ENCODE measurements around the gene APLN. TPM values are rescaled to one million over a fixed set of nuclear protein-coding genes. Genes with fewer than 3 reads are reported as not detected.

The APLN gene
- total and polyA plus RNA-seq, 2 donors (not counting 1 experiment from before 2014, with no cell fraction given), result 0.17 to 2.4 TPM

GRCh38 chrX:129600981-129601424 is 53.8 kb downstream of the APLN start:
- no peaks in the 10 kb centered on the region for H3K36me3 ChIP-seq (ENCODE audit: control insufficient read depth, insufficient read depth, low read length)
- H3K4me2 ChIP-seq (ENCODE audit: extremely low read depth, insufficient read depth, low read length), result no peak overlapping the region
- no peaks in the 10 kb centered on the region for H3K9me3 ChIP-seq (ENCODE audit: control insufficient read depth, insufficient read depth, low read depth, low read length)
- no peaks in the 10 kb centered on the region for H3K4me1 ChIP-seq (ENCODE audit: control insufficient read depth, extremely low read depth, insufficient read depth, low read length)
- peak; percentile 40 to 59 for TF ChIP-seq CTCF (conservative IDR thresholded peaks at IDR 0.05 in 1 of 2, IDR thresholded peaks at IDR 0.05 in 1 of 2; ENCODE audit: low read depth in 1 of 2, low read length in 2 of 2)
- TF ChIP-seq EZH2 (IDR thresholded peaks at IDR 0.05; ENCODE audit: low read length, missing control alignments), result no peak
- no peak overlapping the region for H3K9ac ChIP-seq (ENCODE audit: insufficient read depth, low read length)
- H3K79me2 ChIP-seq (ENCODE audit: control insufficient read depth, insufficient read depth, low read length), result no peaks in the 10 kb centered on the region
- no peak overlapping the region for H2AFZ ChIP-seq (ENCODE audit: low read length)
- no peaks in the 10 kb centered on the region for H3K27me3 ChIP-seq (ENCODE audit: control insufficient read depth, insufficient read depth, low read length)
- DNase-seq (ENCODE audit: low read depth in 2 of 2), result peak; percentile 15
- no peaks in the 10 kb centered on the region for H4K20me1 ChIP-seq (ENCODE audit: control insufficient read depth, extremely low read depth, insufficient read depth, low read length)
- no peak overlapping the region for H3K4me3 ChIP-seq (replicated peaks in 1 of 4; ENCODE audit: control extremely low read depth in 1 of 4, insufficient read depth in 1 of 4, low read depth in 3 of 4, low read length in 4 of 4)
- no peak overlapping the region for H3K27ac ChIP-seq (ENCODE audit: insufficient read depth, low read length)

- no peaks in the 10 kb centered on the region for H3K4me1 ChIP-seq (ENCODE audit: control insufficient read depth, extremely low read depth, insufficient read depth, low read length)
- no peaks in the 10 kb centered on the region for H4K20me1 ChIP-seq (ENCODE audit: control insufficient read depth, extremely low read depth, insufficient read depth, low read length)
- no peak overlapping the region for H3K4me3 ChIP-seq (replicated peaks in 1 of 4; ENCODE audit: control extremely low read depth in 1 of 4, insufficient read depth in 1 of 4, low read depth in 3 of 4, low read length in 4 of 4)
- H3K4me2 ChIP-seq (ENCODE audit: extremely low read depth, insufficient read depth, low read length), result no peak overlapping the region
- no peak overlapping the region for H3K27ac ChIP-seq (ENCODE audit: insufficient read depth, low read length)
- no peak overlapping the region for H2AFZ ChIP-seq (ENCODE audit: low read length)
- H3K36me3 ChIP-seq (ENCODE audit: control insufficient read depth, insufficient read depth, low read length), result no peaks in the 10 kb centered on the region
- no peak overlapping the region for H3K9ac ChIP-seq (ENCODE audit: insufficient read depth, low read length)
- DNase-seq (ENCODE audit: low read depth in 2 of 2), result no peak
- H3K79me2 ChIP-seq (ENCODE audit: control insufficient read depth, insufficient read depth, low read length), result no peaks in the 10 kb centered on the region
- TF ChIP-seq EZH2 (IDR thresholded peaks at IDR 0.05; ENCODE audit: low read length, missing control alignments) (no peak), CTCF (conservative IDR thresholded peaks at IDR 0.05 in 1 of 2, IDR thresholded peaks at IDR 0.05 in 1 of 2; ENCODE audit: low read depth in 1 of 2, low read length in 2 of 2) (no peak)
- H3K27me3 ChIP-seq (ENCODE audit: control insufficient read depth, insufficient read depth, low read length), result no peaks in the 10 kb centered on the region
- H3K9me3 ChIP-seq (ENCODE audit: control insufficient read depth, insufficient read depth, low read depth, low read length), result no peaks in the 10 kb centered on the region
Observed at GRCh38 chrX:129599996-129600395, 54.8 kb downstream of the APLN start.

GRCh38 chrX:129599499-129599898 is 55.3 kb downstream of the APLN start:
- no peaks in the 10 kb centered on the region for H4K20me1 ChIP-seq (ENCODE audit: control insufficient read depth, extremely low read depth, insufficient read depth, low read length)
- H3K27me3 ChIP-seq (ENCODE audit: control insufficient read depth, insufficient read depth, low read length), result no peaks in the 10 kb centered on the region
- DNase-seq (ENCODE audit: low read depth in 2 of 2), result no peak
- H3K4me1 ChIP-seq (ENCODE audit: control insufficient read depth, extremely low read depth, insufficient read depth, low read length), result no peaks in the 10 kb centered on the region
- no peak overlapping the region for H3K4me2 ChIP-seq (ENCODE audit: extremely low read depth, insufficient read depth, low read length)
- no peaks in the 10 kb centered on the region for H3K79me2 ChIP-seq (ENCODE audit: control insufficient read depth, insufficient read depth, low read length)
- no peak overlapping the region for H3K9ac ChIP-seq (ENCODE audit: insufficient read depth, low read length)
- TF ChIP-seq CTCF (conservative IDR thresholded peaks at IDR 0.05 in 1 of 2, IDR thresholded peaks at IDR 0.05 in 1 of 2; ENCODE audit: low read depth in 1 of 2, low read length in 2 of 2) (no peak), EZH2 (IDR thresholded peaks at IDR 0.05; ENCODE audit: low read length, missing control alignments) (no peak)
- no peak overlapping the region for H3K4me3 ChIP-seq (replicated peaks in 1 of 4; ENCODE audit: control extremely low read depth in 1 of 4, insufficient read depth in 1 of 4, low read depth in 3 of 4, low read length in 4 of 4)
- no peaks in the 10 kb centered on the region for H3K36me3 ChIP-seq (ENCODE audit: control insufficient read depth, insufficient read depth, low read length)
- H3K9me3 ChIP-seq (ENCODE audit: control insufficient read depth, insufficient read depth, low read depth, low read length), result no peaks in the 10 kb centered on the region
- H3K27ac ChIP-seq (ENCODE audit: insufficient read depth, low read length), result no peak overlapping the region
- no peak overlapping the region for H2AFZ ChIP-seq (ENCODE audit: low read length)

Data from fibroblast of lung (primary cell).